Endothelial cell (in vitro differentiated cells): Measurements from ENCODE around the gene HARBI1. TPM values are rescaled to one million over a fixed set of nuclear protein-coding genes. Genes with fewer than 3 reads are reported as not detected.

ENCODE experiments used
- DNase-seq: peaks from one replicate; pipeline ENCODE4 v3.0.0; 2021; ENCODE audit warnings: low spot score
- H3K27ac Mint-ChIP-seq: one replicate; pipeline ENCODE4 v1.8.0; 2021; ENCODE audit warnings: mixed read lengths, inconsistent platforms; ENCODE audit not compliant: unreplicated experiment
- H3K27me3 Mint-ChIP-seq: one replicate; pipeline ENCODE4 v1.8.0; 2021; ENCODE audit warnings: mild to moderate bottlenecking, moderate library complexity, mixed read lengths, inconsistent platforms; ENCODE audit not compliant: unreplicated experiment
- H3K36me3 Mint-ChIP-seq: one replicate; pipeline ENCODE4 v1.8.0; 2021; ENCODE audit warnings: mild to moderate bottlenecking, low read depth, mixed read lengths, inconsistent platforms; ENCODE audit not compliant: unreplicated experiment
- H3K4me1 Mint-ChIP-seq: one replicate; pipeline ENCODE4 v1.8.0; 2021; ENCODE audit warnings: mild to moderate bottlenecking, mixed read lengths, inconsistent platforms; ENCODE audit not compliant: unreplicated experiment
- H3K4me3 Mint-ChIP-seq: one replicate; pipeline ENCODE4 v1.8.0; 2021; ENCODE audit warnings: mild to moderate bottlenecking, mixed read lengths, inconsistent platforms; ENCODE audit not compliant: unreplicated experiment
- H3K9me3 Mint-ChIP-seq: one replicate; pipeline ENCODE4 v1.8.0; 2021; ENCODE audit warnings: mixed read lengths, inconsistent platforms; ENCODE audit not compliant: unreplicated experiment
- CTCF ChIP-seq: fragments of 200-600 bp; sonication (generic); IDR thresholded peaks from one replicate; pipeline ENCODE4 v1.5.0; 2021; ENCODE audit warnings: antibody characterized with exemption; ENCODE audit not compliant: unreplicated experiment
- total RNA-seq: library from RNA; stranded (reverse); fragmentation: NEBNext Ultra II Directional; extraction: Animal tissue kit (Norgen Biotek cat#: 25700); gene quantifications from one replicate; pipeline ENCODE4 v1.2.1, GENCODE V29; 2021; ENCODE audit not compliant: unreplicated experiment

HARBI1 gene
- total RNA-seq, 1 donor from 2014 or later, result 6.1 TPM

GRCh38 chr11:46600194-46600960 lies 16.6 kb downstream of the HARBI1 start:
- H3K27me3 Mint-ChIP-seq, result no peaks in the 10 kb centered on the region
- H3K4me1 Mint-ChIP-seq, result no peaks in the 10 kb centered on the region
- no peak overlapping the region for H3K27ac Mint-ChIP-seq

GRCh38 chr11:46599340-46600193 lies 17.5 kb downstream of the HARBI1 start:
- H3K27me3 Mint-ChIP-seq, result no peaks in the 10 kb centered on the region
- H3K36me3 Mint-ChIP-seq, result no peaks in the 10 kb centered on the region
- no peak overlapping the region for H3K27ac Mint-ChIP-seq
- no peak for DNase-seq
- no peak for TF ChIP-seq CTCF
- H3K4me3 Mint-ChIP-seq, result no peak overlapping the region
- no peaks in the 10 kb centered on the region for H3K9me3 Mint-ChIP-seq
- H3K4me1 Mint-ChIP-seq, result no peaks in the 10 kb centered on the region

More at GRCh38 chr11:46600194-46600960, 16.6 kb downstream of the HARBI1 start:
- Mint-ChIP-seq H3K9me3 (no peaks in the 10 kb centered on the region), H3K4me3 (no peak overlapping the region), H3K36me3 (no peaks in the 10 kb centered on the region)
- DNase-seq, result no peak
- no peak for TF ChIP-seq CTCF

GRCh38 chr11:46597609-46598219 lies 19.3 kb downstream of the HARBI1 start:
- no peak for TF ChIP-seq CTCF
- peaks cover 13% of the 10 kb centered on the region for H3K4me1 Mint-ChIP-seq
- no peaks in the 10 kb centered on the region for H3K36me3 Mint-ChIP-seq
- no peak overlapping the region for H3K27ac Mint-ChIP-seq
- H3K4me3 Mint-ChIP-seq, result no peak overlapping the region
- no peaks in the 10 kb centered on the region for H3K9me3 Mint-ChIP-seq
- no peak for DNase-seq
- H3K27me3 Mint-ChIP-seq, result peaks cover 3% of the 10 kb centered on the region

- Mint-ChIP-seq H3K36me3 (no peaks in the 10 kb centered on the region), H3K27me3 (peaks cover 3% of the 10 kb centered on the region)
- TF ChIP-seq CTCF, result no peak
Observed at GRCh38 chr11:46597155-46597554, 19.9 kb downstream of the HARBI1 start.

More at GRCh38 chr11:46597155-46597554, 19.9 kb downstream of the HARBI1 start:
- no peaks in the 10 kb centered on the region for H3K9me3 Mint-ChIP-seq
- H3K4me1 Mint-ChIP-seq, result peaks cover 17% of the 10 kb centered on the region
- DNase-seq, result no peak
- H3K27ac Mint-ChIP-seq, result no peak overlapping the region
- no peak overlapping the region for H3K4me3 Mint-ChIP-seq
